ACC112 (cell line): ENCODE data around the gene TTC24.

Experiments
- H2AFZ ChIP-seq: fragments of 200-600 bp; sonication (generic); one replicate; pipeline ENCODE4 v1.6.0; 2017; ENCODE audit warnings: antibody characterized with exemption, low read length; ENCODE audit not compliant: unreplicated experiment
- H3K27ac ChIP-seq: fragments of 200-600 bp; sonication (generic); 2 replicates; pipeline ENCODE4 v1.5.1; 2014; ENCODE audit warnings: low read depth, mild to moderate bottlenecking, antibody characterized with exemption, low read length, moderate library complexity
- H3K27me3 ChIP-seq: fragments of 200-600 bp; sonication (generic); 2 replicates; pipeline ENCODE4 v1.6.1; 2014; ENCODE audit warnings: mild to moderate bottlenecking, antibody characterized with exemption, low read length, moderate library complexity, mixed read lengths; ENCODE audit not compliant: insufficient read depth
- H3K36me3 ChIP-seq: fragments of 200-600 bp; sonication (generic); 2 replicates; pipeline ENCODE4 v1.6.1; 2016; ENCODE audit warnings: mild to moderate bottlenecking, antibody characterized with exemption, low read length, moderate library complexity, mixed read lengths; ENCODE audit not compliant: insufficient read depth
- H3K4me1 ChIP-seq: fragments of 200-600 bp; sonication (generic); one replicate; pipeline ENCODE4 v1.6.1; 2016; ENCODE audit warnings: low read length, mixed read lengths; ENCODE audit not compliant: insufficient read depth, unreplicated experiment, control insufficient read depth
- H3K4me3 ChIP-seq: fragments of 200-600 bp; sonication (generic); 2 replicates; pipeline ENCODE4 v1.5.1; 2014; ENCODE audit warnings: mild to moderate bottlenecking, low read depth, low read length
- H3K79me2 ChIP-seq: fragments of 200-600 bp; sonication (generic); one replicate; pipeline ENCODE4 v1.6.0; 2016; ENCODE audit warnings: low read length; ENCODE audit not compliant: control insufficient read depth, unreplicated experiment, insufficient read depth

Gene TTC24

GRCh38 chr1:156571919-156572662, 7.4 kb upstream of the TTC24 start, which contains the start of gene IQGAP3:
Gene IQGAP3, minus strand, starts transcription at chr1:156572565. Its CDS starts 36 bp downstream, at chr1:156572529.
- H3K4me3 ChIP-seq = peak within 1 kb of the TSS; percentile 90
- H3K27me3 ChIP-seq = 0 out of 2 replicates have a peak, but pooled peaks cover 3% of the 10 kb centered on the region
- peak within 1 kb of the TSS; percentile 67 for H3K27ac ChIP-seq
- H3K4me1 ChIP-seq = peaks cover 8% of the 10 kb centered on the region
- peaks cover 26% of the 10 kb centered on the region for H3K79me2 ChIP-seq
- peak within 1 kb of the TSS; percentile 52 for H2AFZ ChIP-seq
- H3K36me3 ChIP-seq = peaks cover 14% of the 10 kb centered on the region; the same call in 1 of the 2 replicates

DNA sequence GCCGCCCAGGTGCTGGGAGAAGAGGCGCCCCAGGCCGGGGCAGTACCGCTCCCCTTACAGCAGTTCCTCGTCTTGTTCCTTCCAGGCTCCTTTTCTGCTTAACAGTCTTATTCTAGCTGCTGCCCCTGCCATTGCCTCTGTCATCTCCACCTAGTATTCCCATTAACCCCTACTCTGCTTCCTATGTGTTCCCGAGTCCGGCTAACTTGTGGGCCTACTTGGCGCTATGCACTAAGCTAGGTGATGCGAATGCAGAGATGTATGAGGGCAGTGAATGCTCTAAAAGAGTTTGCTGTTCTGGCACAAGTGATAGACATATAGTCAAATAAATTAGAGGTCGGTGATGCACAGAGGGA, 6.9 kb upstream of the TTC24 start:
- Histone ChIP-seq H3K36me3 (peaks cover 13% of the 10 kb centered on the region; the same call in 1 of the 2 replicates), H2AFZ (peak overlapping the region; percentile 52), H3K27me3 (0 out of 2 replicates have a peak, but pooled peaks cover 3% of the 10 kb centered on the region), H3K4me1 (peaks cover 8% of the 10 kb centered on the region), H3K79me2 (peaks cover 26% of the 10 kb centered on the region), H3K4me3 (peak overlapping the region; percentile 90), H3K27ac (no peak overlapping the region)

DNA sequence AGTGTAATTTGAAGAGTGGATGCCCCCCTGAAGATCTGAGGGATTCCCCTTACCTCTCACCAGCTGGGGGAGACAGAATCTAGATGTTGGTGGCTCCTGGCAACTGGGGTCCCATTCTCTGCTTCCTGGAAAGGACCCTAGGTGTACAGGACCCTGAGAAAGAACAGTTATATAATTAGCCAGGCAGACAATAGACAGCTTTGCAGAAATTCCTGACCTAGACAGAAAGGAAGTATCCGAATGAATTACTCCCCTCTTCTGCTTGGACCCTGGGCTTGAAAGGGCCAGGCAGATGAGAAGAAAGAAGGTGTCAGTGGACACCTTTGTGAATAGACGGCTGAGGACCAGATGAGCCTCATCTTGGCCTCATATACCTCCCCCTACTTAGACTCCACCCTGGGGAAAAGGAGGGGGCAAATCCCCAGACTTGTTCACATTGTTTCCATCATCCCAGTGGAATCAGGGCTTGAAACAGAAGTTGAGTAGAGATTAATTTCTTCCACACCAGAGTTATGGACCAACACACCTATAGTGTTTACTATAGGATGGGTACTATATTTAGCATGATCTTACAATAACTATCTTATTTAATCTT, 5.4 kb upstream of the TTC24 start:
- no peak overlapping the region for H3K4me3 ChIP-seq
- H3K27me3 ChIP-seq = 0 out of 2 replicates have a peak, but pooled peaks cover 3% of the 10 kb centered on the region
- no peak overlapping the region for H3K27ac ChIP-seq
- H2AFZ ChIP-seq = no peak overlapping the region
- H3K36me3 ChIP-seq = peaks cover 3% of the 10 kb centered on the region; the same call in 1 of the 2 replicates
- H3K4me1 ChIP-seq = peaks cover 8% of the 10 kb centered on the region
- peaks cover 26% of the 10 kb centered on the region for H3K79me2 ChIP-seq

DNA sequence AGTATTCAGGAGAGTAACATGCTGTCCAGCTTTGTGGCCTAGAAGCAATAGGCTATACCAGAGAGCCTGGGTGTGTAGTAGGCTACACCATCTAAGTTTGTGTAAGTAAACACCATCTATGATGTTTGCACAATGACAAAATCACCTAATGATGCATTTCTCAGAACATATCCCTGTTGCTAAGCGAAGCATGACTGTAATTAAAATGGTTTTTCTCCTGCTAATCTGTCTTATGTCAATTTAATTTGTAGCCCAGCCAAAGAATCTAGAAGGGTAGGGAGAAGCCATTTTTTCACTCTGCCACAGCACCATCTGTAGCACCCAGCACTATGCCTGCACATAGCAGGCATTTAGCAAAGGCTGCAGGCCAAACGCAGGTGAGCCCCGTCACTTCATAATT, 2.0 kb upstream of the TTC24 start:
- Histone ChIP-seq H3K36me3 (no peaks in the 10 kb centered on the region), H3K4me1 (no peaks in the 10 kb centered on the region), H3K79me2 (no peaks in the 10 kb centered on the region), H3K4me3 (no peak overlapping the region), H3K27ac (no peak overlapping the region), H3K27me3 (0 out of 2 replicates have a peak, but pooled peaks cover 3% of the 10 kb centered on the region), H2AFZ (no peak overlapping the region)

GRCh38 chr1:156578055-156578454, 1.5 kb upstream of the TTC24 start:
- no peak overlapping the region for H2AFZ ChIP-seq
- no peaks in the 10 kb centered on the region for H3K4me1 ChIP-seq
- no peaks in the 10 kb centered on the region for H3K79me2 ChIP-seq

DNA sequence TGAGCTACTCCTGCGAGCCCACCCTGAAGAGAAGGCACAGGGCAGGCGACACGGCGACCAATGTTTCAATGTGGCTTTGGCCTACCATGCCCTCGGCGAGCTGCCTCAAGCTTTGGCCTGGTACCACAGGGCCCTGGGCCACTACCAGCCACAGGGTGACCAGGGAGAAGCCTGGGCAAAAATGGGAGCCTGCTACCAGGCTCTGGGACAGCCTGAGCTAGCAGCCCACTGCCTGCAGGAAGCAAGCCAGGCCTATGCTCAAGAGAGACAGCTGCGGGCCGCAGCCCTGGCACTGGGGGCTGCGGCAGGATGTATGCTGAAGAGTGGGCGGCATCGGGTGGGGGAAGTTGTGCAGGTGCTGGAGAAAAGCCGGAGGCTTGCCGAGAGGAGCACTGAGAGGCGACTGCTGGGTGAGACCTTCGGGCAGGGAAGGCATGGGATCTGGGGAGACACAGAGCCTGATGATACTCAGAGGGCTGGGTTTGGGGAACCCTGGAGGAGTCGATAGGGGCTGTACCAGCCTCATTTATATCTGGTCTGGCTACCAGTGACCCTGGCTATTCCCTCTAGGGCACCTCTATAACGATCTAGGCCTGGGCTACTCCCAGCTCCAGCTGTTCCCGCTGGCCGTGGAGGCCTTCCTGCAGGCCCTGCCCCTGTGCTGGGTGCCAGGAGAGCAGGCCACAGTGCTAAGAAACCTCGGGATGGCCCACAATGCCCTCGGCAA, 2.3 kb downstream of the TTC24 start:
- no peak overlapping the region for H3K27ac ChIP-seq
- H3K27me3 ChIP-seq = no peaks in the 10 kb centered on the region
- H3K36me3 ChIP-seq = no peaks in the 10 kb centered on the region
- no peaks in the 10 kb centered on the region for H3K79me2 ChIP-seq
- no peak overlapping the region for H3K4me3 ChIP-seq
- no peak overlapping the region for H2AFZ ChIP-seq
- H3K4me1 ChIP-seq = no peaks in the 10 kb centered on the region

More at GRCh38 chr1:156578055-156578454, 1.5 kb upstream of the TTC24 start:
- Histone ChIP-seq H3K4me3 (no peak overlapping the region), H3K36me3 (no peaks in the 10 kb centered on the region), H3K27ac (no peak overlapping the region), H3K27me3 (0 out of 2 replicates have a peak, but pooled peaks cover 3% of the 10 kb centered on the region)

GRCh38 chr1:156582388-156583017, 3.0 kb downstream of the TTC24 start:
- no peak overlapping the region for H3K27ac ChIP-seq
- no peaks in the 10 kb centered on the region for H3K27me3 ChIP-seq
- no peaks in the 10 kb centered on the region for H3K79me2 ChIP-seq
- H3K4me1 ChIP-seq = no peaks in the 10 kb centered on the region
- H3K36me3 ChIP-seq = no peaks in the 10 kb centered on the region
- H3K4me3 ChIP-seq = no peak overlapping the region
- no peak overlapping the region for H2AFZ ChIP-seq

DNA sequence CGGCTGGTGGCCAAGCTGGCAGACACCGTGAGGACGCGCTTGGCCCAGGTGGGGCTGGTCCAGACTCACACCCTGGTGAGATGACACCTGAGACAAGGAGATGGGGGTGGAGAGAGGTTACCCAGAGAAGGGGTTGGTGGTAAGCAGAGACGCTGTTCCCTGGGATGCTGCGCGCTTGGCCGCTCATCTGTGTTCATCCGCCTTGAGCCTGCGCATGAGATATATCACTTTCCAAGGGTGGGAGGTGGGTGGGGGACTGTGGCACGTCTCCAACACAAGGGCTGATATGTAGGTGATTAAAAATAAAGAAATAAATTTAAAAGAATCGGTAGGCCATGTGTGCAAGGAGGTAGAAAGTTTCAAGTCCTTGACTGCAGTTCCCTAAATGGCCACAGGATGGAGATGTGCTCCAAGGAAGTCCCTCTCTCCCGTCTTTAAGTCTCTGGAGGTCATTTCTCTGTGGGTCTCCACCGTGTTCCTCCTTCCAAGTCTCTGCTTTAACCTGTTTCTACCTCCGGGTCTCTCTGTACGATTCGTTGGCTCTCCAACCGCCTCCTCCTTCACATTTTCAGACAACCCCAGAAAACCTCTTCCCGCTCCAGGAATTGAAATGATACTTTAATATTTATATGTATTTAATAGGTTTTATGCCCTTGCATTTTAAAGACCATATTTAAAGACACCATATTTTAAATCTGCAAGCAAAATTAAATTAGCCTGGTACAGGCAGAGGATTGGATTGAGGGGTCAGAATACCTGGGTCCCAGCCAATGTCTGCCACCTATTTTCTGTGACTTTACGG, 4.5 kb downstream of the TTC24 start:
- Histone ChIP-seq H3K4me1 (no peaks in the 10 kb centered on the region), H3K36me3 (no peaks in the 10 kb centered on the region), H3K4me3 (no peak overlapping the region), H3K27me3 (no peaks in the 10 kb centered on the region), H2AFZ (no peak overlapping the region), H3K79me2 (no peaks in the 10 kb centered on the region), H3K27ac (no peak overlapping the region)

DNA sequence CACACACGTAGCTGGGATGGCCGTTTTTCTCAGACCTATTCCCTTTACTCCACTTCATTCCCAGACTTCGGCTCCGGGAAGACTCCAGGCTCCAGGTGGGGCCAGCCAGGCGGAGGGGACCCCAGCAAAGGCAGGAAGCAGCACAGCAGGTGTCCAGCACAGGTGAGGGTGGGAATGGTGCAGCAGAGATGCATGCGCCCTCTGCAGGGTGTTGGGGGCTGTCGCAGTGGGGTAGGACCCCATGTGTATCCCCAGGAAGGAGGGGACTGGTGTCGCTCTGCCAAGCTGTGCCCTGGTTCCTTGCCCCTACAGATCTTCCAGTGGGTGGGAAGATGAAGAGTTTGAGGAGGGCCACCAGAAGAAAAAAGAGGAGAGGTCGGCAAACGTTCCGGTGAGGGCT, 5.3 kb downstream of the TTC24 start:
- Histone ChIP-seq H3K27me3 (no peaks in the 10 kb centered on the region), H3K4me3 (no peak overlapping the region), H3K27ac (no peak overlapping the region), H2AFZ (no peak overlapping the region), H3K36me3 (no peaks in the 10 kb centered on the region), H3K4me1 (no peaks in the 10 kb centered on the region), H3K79me2 (no peaks in the 10 kb centered on the region)

DNA sequence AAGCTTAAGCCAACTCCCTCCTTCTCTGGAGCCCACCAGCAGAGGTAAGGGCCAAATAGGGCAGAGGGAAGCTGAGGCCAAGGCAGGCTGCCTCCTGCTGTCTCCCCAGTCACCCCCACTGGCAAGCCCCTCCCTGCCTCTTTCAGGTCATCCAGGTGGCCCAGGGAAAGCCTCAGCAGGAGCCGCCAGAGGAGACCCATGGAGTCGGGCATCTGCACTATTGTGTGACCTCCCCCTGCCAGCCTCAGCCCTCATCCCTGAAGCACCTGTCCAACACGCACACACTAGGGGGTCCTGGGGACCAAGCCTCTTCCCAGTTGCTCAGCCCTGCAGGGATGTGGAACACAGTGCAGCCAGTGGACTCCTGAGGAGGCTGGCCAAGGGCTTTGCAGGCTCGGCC, 6.8 kb downstream of the TTC24 start:
- H3K27me3 ChIP-seq = no peaks in the 10 kb centered on the region
- no peaks in the 10 kb centered on the region for H3K79me2 ChIP-seq
- H3K4me1 ChIP-seq = peaks cover 6% of the 10 kb centered on the region
- H3K4me3 ChIP-seq = no peak overlapping the region
- H2AFZ ChIP-seq = no peak overlapping the region
- H3K36me3 ChIP-seq = no peaks in the 10 kb centered on the region
- no peak overlapping the region for H3K27ac ChIP-seq
